Middle frontal gyrus (tissue), 1 donor: Measurements from ENCODE around the gene ZNF766.
A peak's percentile ranks its signal among the peaks of the same experiment; 100 is the strongest.
"Not testable (repeated sequence)": the region's sequence is repeated elsewhere in the genome, so short reads cannot be mapped to it uniquely, and the experiment has no call there.

Experiments
- DNase-seq: peaks from one replicate; pipeline ENCODE4 v3.0.0-alpha.2; 2015; ENCODE audit warnings: low spot score; ENCODE audit errors: extremely low spot score

The ZNF766 gene

DNA sequence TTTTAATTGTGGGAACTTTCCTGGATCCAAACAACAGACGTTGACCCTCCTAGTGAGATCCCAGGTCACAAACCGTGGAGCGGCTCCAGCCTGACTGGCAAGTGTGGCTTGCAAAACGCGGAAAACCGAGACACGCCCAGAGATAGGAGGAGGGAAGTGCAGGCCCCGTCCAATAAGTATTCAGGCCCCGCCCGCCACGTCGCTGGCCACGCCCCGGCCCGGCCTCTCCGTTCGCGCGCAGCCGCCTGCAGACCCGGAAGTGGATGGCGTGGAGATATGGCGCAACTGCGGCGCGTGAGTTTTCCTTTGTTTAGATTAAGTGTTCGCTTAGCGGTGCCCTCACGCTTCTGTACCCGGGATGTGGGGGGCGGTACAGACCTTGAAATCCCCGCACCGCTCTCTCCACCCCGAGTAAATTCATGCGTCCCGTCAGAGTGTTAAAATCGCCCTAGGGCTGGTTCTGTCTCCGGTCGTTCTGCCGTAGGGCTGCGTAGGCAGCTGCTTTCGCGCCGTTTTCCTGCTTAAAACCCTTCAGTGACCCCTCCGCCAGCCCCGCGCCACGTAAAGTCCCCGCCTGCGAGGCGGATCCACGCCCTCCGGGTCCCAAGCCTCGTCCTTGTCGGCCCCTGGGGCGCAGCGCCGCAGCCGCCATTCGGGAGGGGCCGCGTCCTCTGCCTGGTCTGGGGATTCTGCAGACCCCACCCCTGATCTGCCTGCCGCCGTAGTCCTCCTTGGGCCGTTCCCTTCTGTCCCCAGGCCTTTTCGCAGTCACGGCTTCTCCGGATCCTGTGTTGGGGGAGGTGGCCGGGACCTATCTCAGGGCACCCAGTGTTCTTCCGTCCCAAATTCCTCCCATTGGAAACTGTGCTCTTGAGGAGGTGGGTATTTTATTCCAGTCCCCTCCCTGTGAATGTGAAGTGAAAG, at the start of gene ZNF766:
ZNF766 (plus strand) TSS at position 250 of the 924 bp plus-strand sequence; CDS start at position 277, 27 bp downstream.
- peak; percentile 84 for DNase-seq

DNA sequence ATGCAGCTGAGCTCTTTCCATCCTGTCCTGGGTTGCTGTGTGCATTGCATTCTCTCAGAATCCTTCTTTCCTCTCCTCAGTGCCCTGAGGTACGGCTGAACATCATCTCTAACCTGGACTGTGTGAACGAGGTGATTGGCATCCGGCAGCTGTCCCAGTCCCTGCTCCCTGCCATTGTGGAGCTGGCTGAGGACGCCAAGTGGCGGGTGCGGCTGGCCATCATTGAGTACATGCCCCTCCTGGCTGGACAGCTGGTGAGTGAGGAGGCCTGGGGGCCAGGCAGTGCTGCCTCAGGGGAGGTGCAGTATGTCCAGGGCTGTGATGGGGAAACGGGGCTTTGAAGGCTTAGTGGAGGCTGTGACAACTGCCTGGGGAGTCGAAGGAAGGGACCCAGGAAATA, 49.8 kb upstream of the ZNF766 start:
- no peak for DNase-seq

DNA sequence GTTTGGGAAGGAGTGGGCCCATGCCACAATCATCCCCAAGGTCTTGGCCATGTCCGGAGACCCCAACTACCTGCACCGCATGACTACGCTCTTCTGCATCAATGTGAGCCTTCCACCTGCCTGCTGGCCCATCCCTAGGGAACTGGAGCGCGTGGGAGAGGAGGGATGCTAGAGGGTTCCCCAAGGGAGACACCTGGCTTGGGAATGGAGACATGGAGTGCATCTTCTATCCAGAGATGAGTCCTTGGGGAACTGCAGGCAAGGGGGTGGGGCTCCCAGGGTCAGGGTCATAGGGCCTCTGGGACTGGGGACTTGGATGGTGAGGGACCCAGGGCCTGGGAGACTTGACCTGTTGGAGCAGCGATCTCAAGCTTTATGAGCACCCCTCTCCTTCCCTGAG, 48.4 kb upstream of the ZNF766 start:
- no peak for DNase-seq

DNA sequence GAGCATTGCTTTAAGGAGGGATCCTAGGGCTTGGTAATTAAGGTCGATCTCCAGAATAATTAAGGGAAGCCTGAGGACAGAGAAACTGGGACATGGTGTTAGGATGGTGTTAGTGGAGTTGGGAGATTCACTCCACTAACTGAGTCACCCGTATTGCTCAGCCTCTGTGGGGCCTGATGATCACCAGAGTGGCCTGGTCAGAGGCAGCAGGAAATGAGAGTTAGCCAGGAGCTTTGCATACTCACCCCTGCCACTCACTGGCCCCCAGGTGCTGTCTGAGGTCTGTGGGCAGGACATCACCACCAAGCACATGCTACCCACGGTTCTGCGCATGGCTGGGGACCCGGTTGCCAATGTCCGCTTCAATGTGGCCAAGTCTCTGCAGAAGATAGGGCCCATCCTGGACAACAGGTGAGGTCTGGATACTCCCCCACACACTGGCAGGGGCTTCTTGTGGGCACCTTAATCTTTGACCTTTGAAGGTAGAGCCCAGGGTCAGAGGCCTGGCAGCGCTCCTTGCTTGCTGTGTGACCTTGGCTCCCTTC, 47.5 kb upstream of the ZNF766 start:
- DNase-seq = no peak

DNA sequence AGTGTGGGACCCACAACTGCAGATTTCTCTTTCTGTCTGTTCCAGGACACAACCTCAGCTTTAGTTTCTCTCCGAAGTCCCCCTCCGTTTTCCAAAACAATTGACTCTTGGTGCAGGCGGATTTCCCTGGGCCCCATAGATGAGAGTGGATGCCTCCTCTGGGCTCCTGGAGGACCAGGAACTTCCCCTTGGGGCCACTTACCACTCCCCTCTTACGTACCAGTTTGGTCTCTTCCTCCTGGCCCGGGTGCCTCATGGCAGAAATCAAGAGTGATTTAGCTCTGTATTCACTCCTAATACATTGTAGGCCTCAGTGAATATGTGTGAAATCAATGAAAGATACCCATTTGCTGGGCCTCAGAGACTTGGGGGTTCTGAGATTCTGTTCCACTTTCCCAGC, 45.2 kb upstream of the ZNF766 start:
- DNase-seq = no peak

DNA sequence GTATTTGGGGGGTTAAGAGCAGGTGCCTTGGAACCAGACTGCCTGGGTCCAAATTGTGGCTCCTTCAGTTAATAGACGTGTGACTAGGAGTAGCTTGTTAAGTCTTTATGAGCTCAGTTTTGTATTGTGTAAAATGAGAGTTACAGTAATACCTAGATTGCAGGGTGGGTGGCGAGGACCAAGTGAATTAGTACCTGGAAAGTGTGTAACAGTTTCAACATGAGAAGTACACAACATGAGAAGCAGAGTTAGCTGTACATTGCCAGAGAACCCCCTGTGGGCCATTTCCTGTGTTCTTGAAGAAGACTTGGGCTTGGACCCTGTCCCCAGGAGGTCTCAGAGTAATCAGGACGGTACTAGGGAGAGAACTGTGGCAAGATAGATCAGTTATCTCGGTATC, 42.7 kb upstream of the ZNF766 start:
- no peak for DNase-seq

DNA sequence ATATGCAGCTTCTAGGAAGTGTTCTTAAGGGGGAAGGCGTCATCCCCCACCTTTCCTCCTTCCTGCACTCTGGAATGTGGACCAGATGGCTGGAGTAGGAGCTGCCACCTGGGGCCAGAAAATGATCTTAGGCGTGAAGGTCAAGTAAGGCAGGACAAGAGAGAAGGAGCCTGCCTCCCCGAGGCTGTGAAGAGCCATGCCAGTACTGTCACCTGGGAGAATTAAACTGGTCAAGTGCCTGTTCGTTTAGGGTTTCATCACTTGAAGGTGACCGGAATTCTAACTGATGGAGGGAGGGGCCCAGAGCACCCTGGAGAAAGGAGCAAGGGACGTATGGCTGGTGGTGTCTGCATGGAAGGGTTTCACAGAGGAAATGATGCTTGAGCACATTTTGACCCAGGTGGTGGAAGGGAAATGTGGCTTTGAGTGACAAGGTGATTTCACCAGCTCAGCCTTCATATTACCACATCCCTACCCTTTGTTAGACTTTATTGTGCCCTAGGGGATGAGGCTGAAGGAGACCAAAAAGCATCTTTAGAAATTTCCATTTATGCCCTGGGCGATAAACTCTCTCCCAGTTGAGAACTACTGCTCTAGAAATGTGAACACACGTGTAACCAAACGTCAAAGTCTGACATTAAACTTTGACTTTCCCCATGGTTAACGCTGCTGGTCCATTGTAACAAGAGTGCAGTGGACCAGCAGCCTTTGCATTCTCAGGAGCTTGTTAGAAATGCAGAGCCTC, 42.0 kb upstream of the ZNF766 start:
- DNase-seq = no peak

DNA sequence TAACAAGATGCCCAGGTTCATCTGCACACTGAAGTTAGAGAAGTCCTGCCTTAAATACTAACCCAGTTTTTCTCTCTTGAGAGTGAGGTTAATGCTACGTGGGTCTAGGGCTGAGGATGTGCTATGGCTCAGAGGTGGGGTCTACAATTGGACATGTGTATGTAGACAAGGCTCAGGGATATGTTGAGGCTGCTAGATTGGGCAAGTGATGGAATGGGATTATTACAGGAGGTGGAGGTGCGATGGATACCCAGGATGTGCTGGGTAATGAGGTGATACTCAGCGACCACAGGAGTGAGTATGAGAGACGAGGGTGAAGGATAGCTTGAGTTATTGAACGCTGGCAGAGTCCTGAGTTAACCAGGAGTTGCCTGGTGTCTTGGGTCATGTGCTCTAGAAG, 41.4 kb upstream of the ZNF766 start:
- no peak for DNase-seq

DNA sequence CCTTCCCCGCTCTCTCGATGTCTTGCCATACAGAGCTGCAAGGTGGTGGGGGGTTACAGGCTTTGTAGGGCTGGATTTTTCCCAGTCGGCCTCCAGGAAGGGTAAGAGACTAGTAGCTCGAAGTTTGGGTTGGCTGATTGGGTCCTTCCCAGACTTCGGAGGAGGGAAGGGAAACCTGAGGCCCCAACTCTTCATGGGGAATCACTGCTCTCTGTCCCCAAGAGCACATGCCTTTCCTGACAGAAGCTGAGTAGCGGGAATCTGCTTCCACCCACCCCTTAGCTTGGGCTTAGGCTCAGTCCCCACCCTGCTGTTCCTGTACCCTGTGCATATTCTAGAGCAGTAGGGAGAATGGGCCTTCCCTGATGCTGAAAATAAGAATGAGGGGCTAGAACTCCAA, 39.9 kb upstream of the ZNF766 start:
- no peak for DNase-seq

DNA sequence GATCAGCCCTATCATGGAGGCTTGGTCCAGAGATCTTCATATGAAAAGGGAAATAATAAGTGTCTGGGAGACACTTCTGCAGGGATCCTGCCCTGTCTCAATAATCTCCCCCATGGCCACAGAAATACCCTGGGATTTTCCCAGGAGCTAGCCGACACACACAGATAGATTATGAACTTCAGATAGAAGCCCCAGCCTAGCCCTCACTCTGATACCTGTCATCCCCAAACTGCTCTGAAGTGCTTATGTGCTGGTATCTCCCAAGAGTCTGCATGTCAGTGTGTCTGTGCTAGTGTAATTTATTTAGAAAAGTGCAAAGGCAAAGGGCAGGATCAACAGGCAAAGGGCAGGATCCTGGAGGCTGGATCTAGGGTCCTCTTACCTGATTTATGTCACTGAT, 38.7 kb upstream of the ZNF766 start:
- DNase-seq = no peak

DNA sequence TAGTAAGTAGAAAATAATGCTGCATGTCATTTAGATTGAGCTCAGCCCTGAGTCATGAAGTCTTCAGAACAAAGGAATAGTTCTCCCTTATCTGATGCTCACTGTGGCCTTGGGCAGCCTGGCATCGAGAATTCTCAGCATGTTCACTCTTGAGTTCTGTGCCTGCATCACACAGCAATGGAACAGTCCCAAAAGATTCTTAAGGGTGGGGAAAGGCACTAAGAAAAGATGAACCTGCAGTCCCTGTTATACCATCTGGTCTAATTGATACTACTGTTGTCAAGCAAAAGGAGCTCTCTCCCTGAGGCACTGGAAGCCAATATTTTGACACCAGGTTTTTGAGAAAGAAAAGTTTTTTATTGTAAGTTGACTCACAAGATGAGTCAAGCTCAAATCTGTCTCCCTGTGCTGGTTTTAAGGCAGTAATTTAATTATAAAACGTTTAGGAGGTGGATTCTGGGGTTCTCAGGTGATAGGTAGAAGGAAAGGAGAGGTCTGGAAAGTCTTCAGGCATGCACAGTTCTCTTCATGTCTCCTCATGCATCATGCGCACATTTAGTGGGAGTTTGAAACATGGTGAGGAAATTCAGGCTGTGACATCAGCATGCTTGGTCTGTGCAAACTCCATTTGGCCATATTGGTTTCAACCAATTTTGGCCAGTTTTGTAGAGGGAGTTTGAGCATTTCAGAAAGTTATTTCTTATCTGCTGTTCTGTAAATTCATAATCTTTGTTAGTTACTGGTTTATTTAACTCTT, 38.1 kb upstream of the ZNF766 start:
- no peak for DNase-seq

DNA sequence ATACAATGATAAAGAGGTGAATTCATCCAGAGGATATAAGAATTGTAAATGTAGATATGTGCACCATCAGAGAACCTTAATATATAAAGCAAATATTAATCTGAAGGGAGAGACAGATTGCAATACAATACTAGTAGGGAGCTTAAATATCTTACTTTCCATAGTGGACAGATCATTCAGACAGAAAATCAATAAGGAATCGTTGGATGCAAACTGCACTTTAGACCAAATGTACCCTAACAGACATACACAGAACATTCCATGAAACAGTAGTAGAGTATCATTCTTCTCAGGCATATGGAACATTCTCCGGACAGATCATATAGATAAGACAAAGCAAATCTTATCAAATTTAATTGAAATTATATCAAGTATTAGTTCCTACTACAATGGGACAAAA, 35.0 kb upstream of the ZNF766 start:
- no peak for DNase-seq

DNA sequence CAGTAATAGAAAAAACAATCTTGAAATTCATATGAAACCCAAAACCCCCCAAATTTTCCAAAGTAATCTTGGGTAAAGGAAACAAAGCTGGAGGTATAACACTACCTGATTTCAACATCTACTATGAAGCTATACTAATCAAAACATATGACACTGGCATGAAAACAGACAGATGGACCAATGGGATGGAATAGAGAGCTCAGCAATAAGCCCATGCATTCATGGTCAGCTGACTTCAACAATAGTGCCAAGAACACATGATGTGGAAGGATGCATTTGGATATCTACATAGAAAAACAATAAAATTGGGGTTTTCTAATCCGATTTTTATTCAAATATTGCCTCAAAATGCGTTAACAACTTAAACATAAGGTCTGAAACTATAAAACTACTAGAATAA, 32.2 kb upstream of the ZNF766 start:
- no peak for DNase-seq

DNA sequence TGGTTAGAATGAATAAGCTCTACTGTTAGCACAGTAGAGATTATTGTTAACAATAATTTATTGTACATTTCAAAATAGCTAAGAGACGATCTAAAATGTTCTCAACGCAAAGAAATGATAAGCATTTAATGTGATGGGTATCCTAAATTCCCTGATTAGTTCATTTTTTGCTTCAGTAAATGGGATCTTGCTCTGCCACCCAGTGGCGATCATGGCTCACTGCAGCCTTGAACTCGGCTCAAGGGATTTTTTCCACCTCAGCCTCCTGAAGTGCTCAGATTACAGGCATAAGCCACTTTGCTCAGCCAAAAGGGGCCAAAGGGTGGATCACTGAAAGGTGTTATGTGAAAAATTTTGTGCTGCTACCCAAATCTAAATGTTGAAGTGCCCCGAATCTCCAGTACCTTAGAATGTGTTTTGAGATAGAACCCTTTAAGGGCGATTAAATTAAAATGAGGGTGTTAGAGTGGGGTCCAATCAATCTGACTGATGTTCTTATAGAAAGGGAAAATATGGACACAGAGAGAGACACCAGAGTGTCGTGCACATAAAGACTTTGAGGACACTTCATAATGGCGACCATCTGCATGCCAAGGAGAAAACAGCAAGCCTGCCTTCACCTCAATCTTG, 31.5 kb upstream of the ZNF766 start:
- DNase-seq = peak; percentile 27

DNA sequence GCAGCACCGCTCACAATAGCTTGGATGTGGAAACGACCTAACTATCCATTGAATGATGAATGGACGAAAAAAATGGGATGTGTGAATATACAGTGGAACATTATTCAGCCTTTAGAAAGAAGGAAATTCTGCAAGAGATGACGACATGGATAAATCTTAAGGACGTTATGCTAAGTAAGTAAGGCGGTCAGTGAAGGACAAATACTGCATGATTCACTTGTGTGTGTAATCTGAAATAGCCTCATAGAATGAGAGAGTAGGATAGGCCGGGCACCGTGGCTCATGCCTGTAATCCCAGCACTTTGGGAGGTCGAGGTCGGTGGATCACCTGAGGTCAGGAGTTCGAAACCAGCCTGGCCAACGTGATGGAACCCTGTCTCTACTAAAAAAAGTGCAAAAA, 25.4 kb upstream of the ZNF766 start:
- DNase-seq = no peak

DNA sequence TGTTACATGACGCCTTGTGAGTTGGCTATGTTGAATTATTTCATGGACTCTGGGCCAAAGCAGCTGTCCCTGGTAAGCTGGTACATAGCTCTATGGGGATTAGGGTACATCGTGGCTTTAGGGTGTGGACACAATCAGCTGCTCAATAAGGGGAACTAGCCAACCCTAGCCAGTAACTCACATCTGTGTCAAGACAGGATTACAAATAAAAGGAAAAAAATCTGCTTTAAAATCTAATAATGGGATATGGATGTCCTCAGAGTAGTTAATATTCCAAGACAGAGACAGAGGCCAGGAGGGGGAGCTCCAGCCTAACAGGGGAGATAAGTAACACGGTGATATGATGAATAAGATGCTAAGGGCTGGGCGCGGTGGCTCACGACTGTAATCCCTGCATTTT, 21.1 kb upstream of the ZNF766 start:
- no peak for DNase-seq

DNA sequence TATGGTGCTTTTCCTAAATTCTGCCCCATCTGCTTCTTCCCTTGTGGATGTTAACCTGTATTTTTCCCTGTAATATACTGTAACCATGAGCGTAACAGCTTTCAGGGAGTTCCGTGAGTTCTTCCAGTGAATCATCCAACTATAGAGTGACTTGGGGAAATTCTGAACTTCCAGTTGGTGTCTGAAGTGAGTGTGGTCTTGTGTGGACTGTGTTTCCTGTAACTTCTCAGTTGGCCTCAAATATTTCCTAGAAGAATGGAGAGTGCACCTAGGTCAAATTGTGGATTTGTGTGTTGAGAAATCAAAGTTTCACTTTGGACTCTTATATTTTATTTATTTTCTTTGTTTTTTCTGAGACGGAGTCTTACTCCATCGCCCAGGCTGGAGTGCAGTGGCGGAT, 11.0 kb upstream of the ZNF766 start:
- no peak for DNase-seq

DNA sequence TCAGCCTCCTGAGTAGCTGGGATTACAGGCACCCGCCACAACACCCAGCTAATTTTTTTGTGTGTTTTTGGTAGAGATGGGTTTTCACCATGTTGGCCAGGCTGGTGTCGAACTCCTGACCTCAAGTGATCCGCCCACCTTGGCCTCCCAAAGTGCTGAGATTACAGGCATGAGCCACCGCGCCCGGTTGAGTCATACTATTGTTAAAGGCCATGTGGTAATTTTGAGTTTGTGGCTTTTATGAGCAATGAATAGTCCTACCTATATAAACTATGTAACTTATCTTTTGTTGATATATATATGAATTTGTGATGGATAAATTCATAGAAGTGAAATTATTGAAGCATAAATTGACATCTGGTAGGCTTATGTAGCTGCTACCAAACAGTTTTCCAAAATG, 3.8 kb upstream of the ZNF766 start:
- not testable (repeated sequence) for DNase-seq

DNA sequence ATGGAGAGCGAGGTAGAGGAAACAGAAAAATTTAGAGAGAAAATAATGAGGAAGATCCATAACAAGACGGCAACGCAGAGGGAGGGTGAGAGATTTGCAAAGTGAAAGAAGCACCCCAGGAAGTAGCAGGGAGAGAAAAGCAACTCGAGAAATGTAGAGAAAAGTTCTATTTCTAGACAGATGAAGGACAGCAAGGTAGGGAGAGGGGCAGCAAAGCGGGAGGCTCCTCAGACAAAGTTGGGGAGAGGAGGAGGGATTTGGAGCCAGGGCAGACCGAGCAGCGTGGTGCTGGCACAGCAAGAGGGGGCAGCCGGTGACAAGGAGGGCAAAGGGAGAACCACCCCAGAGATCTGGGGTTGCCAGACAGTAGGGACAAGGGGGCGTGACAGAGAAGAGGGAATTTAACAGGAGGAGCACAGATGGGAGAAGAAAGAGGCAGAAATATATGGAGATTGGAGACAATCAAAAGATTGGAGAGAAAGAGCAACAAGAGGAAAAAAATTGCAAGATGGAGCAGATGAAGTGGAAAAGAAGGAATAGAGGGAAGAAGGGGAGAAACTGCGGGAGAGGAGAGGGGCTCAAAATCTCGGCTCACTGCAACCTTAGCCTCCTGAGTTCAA, 989 bp downstream of the ZNF766 start:
- DNase-seq = no peak

DNA sequence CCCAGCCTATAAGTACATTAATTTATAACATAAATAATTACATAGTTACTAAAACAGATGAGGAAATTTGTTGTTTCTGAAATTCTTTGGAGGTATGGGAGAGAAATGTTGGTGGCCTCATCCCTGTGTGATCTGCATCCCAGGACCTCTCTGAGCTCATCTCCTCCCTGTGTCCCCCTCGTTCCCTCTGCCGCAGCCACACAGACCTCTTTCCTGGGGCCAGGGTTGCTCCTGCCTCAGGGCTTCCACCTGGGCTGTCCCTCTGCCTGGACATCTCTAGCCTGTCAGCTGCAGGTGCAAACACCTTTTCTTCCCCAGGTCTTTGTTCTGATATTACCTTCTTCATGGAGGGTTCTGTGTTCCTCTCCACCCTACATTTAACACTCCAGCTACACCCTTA, 3.9 kb downstream of the ZNF766 start:
- no peak for DNase-seq

DNA sequence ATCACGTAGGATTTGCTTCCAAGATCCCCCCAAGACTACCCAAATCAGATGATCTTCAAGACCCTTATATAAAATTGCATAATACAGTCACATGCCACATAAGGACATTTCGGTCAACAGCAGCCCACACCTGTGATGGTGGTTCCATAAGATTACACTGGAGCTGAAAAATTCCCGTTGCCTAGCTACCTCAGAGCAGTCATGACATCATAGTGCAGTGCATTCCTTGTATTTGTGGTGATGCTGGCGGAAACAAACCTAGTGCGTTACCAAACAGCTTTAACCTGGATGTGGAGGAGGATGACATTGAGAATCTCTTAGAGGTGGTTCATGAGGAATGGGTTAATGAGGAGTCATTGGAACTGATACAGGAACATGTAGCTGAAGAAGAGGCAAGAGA, 4.8 kb downstream of the ZNF766 start:
- DNase-seq = no peak
